HepG2 (cell line): ENCODE data around the gene TET3. TPM values are rescaled to one million over a fixed set of nuclear protein-coding genes. Genes with fewer than 3 reads are reported as not detected.

Experiments used
- AGO2 ChIP-seq: fragments of 200-400 bp; formaldehyde crosslinking; optimal IDR thresholded peaks from 2 replicates; pipeline ENCODE3; 2017; ENCODE audit warnings: mild to moderate bottlenecking, low read depth, low read length, moderate library complexity
- ARNTL ChIP-seq: sonication (generic); formaldehyde crosslinking; IDR thresholded peaks from 2 replicates; pipeline ENCODE4 v1.4.0; 2020; ENCODE audit warnings: mild to moderate bottlenecking, missing genetic modification reagents
- CHD2 ChIP-seq: IDR thresholded peaks from 2 replicates; pipeline ENCODE4 v1.6.1; 2011; ENCODE audit warnings: low read depth, low read length, improper control_type of control experiment
- HMG20B ChIP-seq: conservative IDR thresholded peaks from 2 replicates; pipeline ENCODE4 v1.6.1; 2016; ENCODE audit warnings: missing genetic modification reagents, missing compliant biosample characterization
- KDM1A ChIP-seq: IDR thresholded peaks from 2 replicates; pipeline ENCODE4 v1.6.1; 2016; ENCODE audit warnings: missing compliant biosample characterization
- KDM2A ChIP-seq: sonication (generic); formaldehyde crosslinking; IDR thresholded peaks from 2 replicates; pipeline ENCODE4 v1.4.0; 2020; ENCODE audit warnings: low read depth, missing genetic modification reagents, borderline replicate concordance
- POLR2AphosphoS2 ChIP-seq: IDR thresholded peaks from 2 replicates; pipeline ENCODE4 v1.6.1; 2011; ENCODE audit warnings: low read depth, low read length, improper control_type of control experiment
- RAD51 ChIP-seq: fragments of 450-650 bp; IDR thresholded peaks from 2 replicates; pipeline ENCODE4 v1.6.1; 2016; ENCODE audit warnings: borderline replicate concordance
- SAP130 ChIP-seq: IDR thresholded peaks from 2 replicates; pipeline ENCODE4 v1.6.1; 2016; ENCODE audit warnings: low read depth
- ZBTB34 ChIP-seq: sonication (generic); formaldehyde crosslinking; IDR thresholded peaks from 2 replicates; pipeline ENCODE4 v1.8.0; 2022; ENCODE audit warnings: mild to moderate bottlenecking, missing genetic modification reagents
- ZBTB37 ChIP-seq: sonication (generic); formaldehyde crosslinking; IDR thresholded peaks from 2 replicates; pipeline ENCODE4 v1.4.0; 2020; ENCODE audit warnings: mild to moderate bottlenecking, missing genetic modification reagents
- ZMAT3 ChIP-seq: sonication (generic); formaldehyde crosslinking; conservative IDR thresholded peaks from 2 replicates; pipeline ENCODE4 v1.7.0; 2021; ENCODE audit warnings: missing genetic modification reagents
- ZNF230 ChIP-seq: sonication (generic); formaldehyde crosslinking; IDR thresholded peaks from 2 replicates; pipeline ENCODE4 v1.4.0; 2020; ENCODE audit warnings: mild to moderate bottlenecking, missing genetic modification reagents
- ZNF343 ChIP-seq: sonication (generic); formaldehyde crosslinking; IDR thresholded peaks from 2 replicates; pipeline ENCODE4 v1.4.0; 2020; ENCODE audit warnings: mild to moderate bottlenecking, missing genetic modification reagents
- ZNF460 ChIP-seq: sonication (generic); formaldehyde crosslinking; IDR thresholded peaks from 2 replicates; pipeline ENCODE4 v1.5.1; 2020; ENCODE audit warnings: missing genetic modification reagents, mild to moderate bottlenecking, borderline replicate concordance
- ZNF558 ChIP-seq: sonication (generic); formaldehyde crosslinking; IDR thresholded peaks from 2 replicates; pipeline ENCODE4 v1.9.0; 2022; ENCODE audit warnings: mild to moderate bottlenecking, missing genetic modification reagents, borderline replicate concordance
- ZNF644 ChIP-seq: IDR thresholded peaks from 2 replicates; pipeline ENCODE4 v1.6.1; 2016; ENCODE audit warnings: low read depth
- ZNF746 ChIP-seq: sonication (generic); formaldehyde crosslinking; IDR thresholded peaks from 2 replicates; pipeline ENCODE4 v1.8.0; 2022; ENCODE audit warnings: mild to moderate bottlenecking, missing genetic modification reagents
- ZNF776 ChIP-seq: sonication (generic); formaldehyde crosslinking; IDR thresholded peaks from 2 replicates; pipeline ENCODE4 v1.4.0; 2020; ENCODE audit warnings: mild to moderate bottlenecking, missing genetic modification reagents
- ZNF841 ChIP-seq: sonication (generic); formaldehyde crosslinking; IDR thresholded peaks from 2 replicates; pipeline ENCODE4 v1.8.1; 2023; ENCODE audit warnings: missing genetic modification reagents, borderline replicate concordance
- polyA plus RNA-seq, 8 experiments: library from polyadenylated mRNA; depleted of rRNA in 3 of 8; stranded (reverse) in 7 of 8; unstranded in 1 of 8; fragments of >200 nt; fragmentation: Illumina TruSeq in 4 of 8; extraction: Trizol in 4 of 8; gene quantifications; 2 replicates each; pipeline versions ENCODE4 v1.2.1 to v1.2.3, GENCODE V29; 2011 to 2016; ENCODE audit warnings: low read depth in 4 of 8, missing spikeins in 1 of 8, mixed read lengths in 1 of 8; ENCODE audit not compliant: insufficient read depth in 1 of 8
- total RNA-seq, 5 experiments: library from RNA; depleted of rRNA; stranded (reverse); fragments of >200 nt; fragmentation: Illumina TruSeq; extraction: Trizol; gene quantifications; 2 replicates each; pipeline ENCODE4 v1.2.3, GENCODE V29; 2016; ENCODE audit warnings: low read depth in 1 of 5
- TF ChIP-seq, protein P1 (sequence below): sonication (generic); formaldehyde crosslinking; IDR thresholded peaks from 2 replicates; pipeline ENCODE4 v1.4.0; 2020; ENCODE audit warnings: missing genetic modification reagents
- TF ChIP-seq, protein P2 (sequence below): sonication (generic); formaldehyde crosslinking; IDR thresholded peaks from 2 replicates; pipeline ENCODE4 v1.4.0; 2020; ENCODE audit warnings: missing genetic modification reagents, borderline replicate concordance

Gene TET3
- total and polyA plus RNA-seq, 2 of the 13 experiments (the other 11 are each of a cell fraction or from before 2014, with no cell fraction given), result 4.3 to 6.8 TPM

- peak; percentile 80 for TF ChIP-seq KDM2A (CRISPR knock-in tag)
- TF ChIP-seq ZNF776 (CRISPR knock-in tag), result no peak
- TF ChIP-seq, protein P1, sequence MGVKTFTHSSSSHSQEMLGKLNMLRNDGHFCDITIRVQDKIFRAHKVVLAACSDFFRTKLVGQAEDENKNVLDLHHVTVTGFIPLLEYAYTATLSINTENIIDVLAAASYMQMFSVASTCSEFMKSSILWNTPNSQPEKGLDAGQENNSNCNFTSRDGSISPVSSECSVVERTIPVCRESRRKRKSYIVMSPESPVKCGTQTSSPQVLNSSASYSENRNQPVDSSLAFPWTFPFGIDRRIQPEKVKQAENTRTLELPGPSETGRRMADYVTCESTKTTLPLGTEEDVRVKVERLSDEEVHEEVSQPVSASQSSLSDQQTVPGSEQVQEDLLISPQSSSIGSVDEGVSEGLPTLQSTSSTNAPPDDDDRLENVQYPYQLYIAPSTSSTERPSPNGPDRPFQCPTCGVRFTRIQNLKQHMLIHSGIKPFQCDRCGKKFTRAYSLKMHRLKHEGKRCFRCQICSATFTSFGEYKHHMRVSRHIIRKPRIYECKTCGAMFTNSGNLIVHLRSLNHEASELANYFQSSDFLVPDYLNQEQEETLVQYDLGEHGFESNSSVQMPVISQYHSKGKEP, result no peak
- peak; percentile 82 for TF ChIP-seq AGO2
- TF ChIP-seq ZMAT3, result no peak
- TF ChIP-seq ZBTB34, result no peak
- TF ChIP-seq ZNF230 (CRISPR knock-in tag), result no peak
- no peak for TF ChIP-seq ZNF343 (CRISPR knock-in tag)
- TF ChIP-seq ZNF558, result no peak
- peak; percentile 28; the same call in 1 of the 2 replicates for TF ChIP-seq SAP130 (CRISPR knock-in tag)
- TF ChIP-seq ZNF644, result no peak
- TF ChIP-seq CHD2, result 0 out of 2 replicates have a peak, but pooled peaks have one; percentile 15
- TF ChIP-seq, protein P2, sequence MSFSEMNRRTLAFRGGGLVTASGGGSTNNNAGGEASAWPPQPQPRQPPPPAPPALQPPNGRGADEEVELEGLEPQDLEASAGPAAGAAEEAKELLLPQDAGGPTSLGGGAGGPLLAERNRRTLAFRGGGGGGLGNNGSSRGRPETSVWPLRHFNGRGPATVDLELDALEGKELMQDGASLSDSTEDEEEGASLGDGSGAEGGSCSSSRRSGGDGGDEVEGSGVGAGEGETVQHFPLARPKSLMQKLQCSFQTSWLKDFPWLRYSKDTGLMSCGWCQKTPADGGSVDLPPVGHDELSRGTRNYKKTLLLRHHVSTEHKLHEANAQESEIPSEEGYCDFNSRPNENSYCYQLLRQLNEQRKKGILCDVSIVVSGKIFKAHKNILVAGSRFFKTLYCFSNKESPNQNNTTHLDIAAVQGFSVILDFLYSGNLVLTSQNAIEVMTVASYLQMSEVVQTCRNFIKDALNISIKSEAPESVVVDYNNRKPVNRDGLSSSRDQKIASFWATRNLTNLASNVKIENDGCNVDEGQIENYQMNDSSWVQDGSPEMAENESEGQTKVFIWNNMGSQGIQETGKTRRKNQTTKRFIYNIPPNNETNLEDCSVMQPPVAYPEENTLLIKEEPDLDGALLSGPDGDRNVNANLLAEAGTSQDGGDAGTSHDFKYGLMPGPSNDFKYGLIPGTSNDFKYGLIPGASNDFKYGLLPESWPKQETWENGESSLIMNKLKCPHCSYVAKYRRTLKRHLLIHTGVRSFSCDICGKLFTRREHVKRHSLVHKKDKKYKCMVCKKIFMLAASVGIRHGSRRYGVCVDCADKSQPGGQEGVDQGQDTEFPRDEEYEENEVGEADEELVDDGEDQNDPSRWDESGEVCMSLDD (CRISPR knock-in tag), result no peak
- TF ChIP-seq ZNF460, result no peak
- no peak for TF ChIP-seq ZBTB37 (CRISPR knock-in tag)
- no peak for TF ChIP-seq RAD51
- TF ChIP-seq ARNTL (CRISPR knock-in tag), result no peak
- TF ChIP-seq KDM1A (CRISPR knock-in tag), result no peak
- no peak for TF ChIP-seq ZNF841 (CRISPR knock-in tag)
- no peak for TF ChIP-seq ZNF746 (CRISPR knock-in tag)
- no peak for TF ChIP-seq POLR2AphosphoS2
- TF ChIP-seq HMG20B (CRISPR knock-in tag), result 0 out of 2 replicates have a peak, but pooled peaks have one; percentile 19
Measured at GRCh38 chr2:73981081-73982001, 3.4 kb upstream of the TET3 start (continued).
